Parathyroid adenoma (tissue), 2 donors: ENCODE data around the gene PRR14L.

Experiments used
- H2AFZ ChIP-seq: fragments of 300-600 bp; sonication (generic); one replicate; pipeline ENCODE4 v1.7.0; 2017; ENCODE audit warnings: antibody characterized with exemption, mild to moderate bottlenecking
- H3K27ac ChIP-seq: fragments of 300-600 bp; sonication (generic); one replicate; pipeline ENCODE4 v1.7.0; 2017
- H3K27me3 ChIP-seq: fragments of 300-600 bp; sonication (generic); one replicate; pipeline ENCODE4 v1.7.0; 2017; ENCODE audit warnings: low read length; ENCODE audit not compliant: control insufficient read depth, insufficient read depth
- H3K36me3 ChIP-seq: fragments of 300-600 bp; sonication (generic); one replicate; pipeline ENCODE4 v1.7.0; 2017; ENCODE audit warnings: low read length; ENCODE audit not compliant: control insufficient read depth, insufficient read depth
- H3K4me1 ChIP-seq: fragments of 300-600 bp; sonication (generic); one replicate; pipeline ENCODE4 v1.7.0; 2017; ENCODE audit warnings: control low read depth
- H3K4me2 ChIP-seq: fragments of 300-600 bp; sonication (generic); one replicate; pipeline ENCODE4 v1.7.0; 2017; ENCODE audit warnings: low read length
- H3K4me3 ChIP-seq: fragments of 300-600 bp; sonication (generic); one replicate; pipeline ENCODE4 v1.7.0; 2017; ENCODE audit warnings: low read depth, low read length
- H3K79me2 ChIP-seq: fragments of 300-600 bp; sonication (generic); one replicate; pipeline ENCODE4 v1.7.0; 2017; ENCODE audit warnings: control low read depth
- H3K9ac ChIP-seq: fragments of 300-600 bp; sonication (generic); one replicate; pipeline ENCODE4 v1.7.0; 2017; ENCODE audit warnings: mild to moderate bottlenecking
- H3K9me3 ChIP-seq: fragments of 300-600 bp; sonication (generic); one replicate; pipeline ENCODE4 v1.7.0; 2017; ENCODE audit warnings: low read length; ENCODE audit not compliant: control insufficient read depth
- TF ChIP-seq, protein P1 (sequence below): fragments of 300-600 bp; sonication (generic); IDR thresholded peaks from one replicate; pipeline ENCODE4 v1.7.0; 2017; ENCODE audit warnings: antibody characterized with exemption, mild to moderate bottlenecking
- donor health status: primary hyperparathyroidism.

Gene PRR14L

DNA sequence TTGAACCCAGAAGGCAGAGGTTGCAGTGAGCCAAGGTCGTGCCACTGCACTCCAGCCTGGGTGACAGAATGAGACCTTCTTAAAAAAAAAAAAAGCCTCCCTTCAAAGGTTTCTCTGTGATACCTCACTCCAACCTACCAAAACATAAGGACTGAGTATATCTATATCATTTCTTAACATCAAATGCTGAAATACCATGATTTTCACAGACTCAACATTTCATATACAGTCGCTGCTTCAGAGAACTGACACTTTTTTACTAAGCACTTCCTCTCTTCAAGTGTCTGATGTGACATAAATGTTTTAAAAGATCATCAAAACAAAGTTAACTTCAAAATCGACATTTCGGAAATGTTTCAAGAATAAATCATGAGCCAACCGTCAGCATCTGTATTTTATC, 12.0 kb downstream of the PRR14L start:
- Histone ChIP-seq H3K4me2 (no peak overlapping the region), H3K9me3 (no peaks in the 10 kb centered on the region), H3K27me3 (no peaks in the 10 kb centered on the region), H3K36me3 (no peaks in the 10 kb centered on the region), H2AFZ (no peak overlapping the region), H3K4me1 (peaks cover 2% of the 10 kb centered on the region), H3K79me2 (peaks cover 22% of the 10 kb centered on the region), H3K9ac (no peak overlapping the region), H3K27ac (no peak overlapping the region), H3K4me3 (no peak overlapping the region)
- TF ChIP-seq, protein P1, sequence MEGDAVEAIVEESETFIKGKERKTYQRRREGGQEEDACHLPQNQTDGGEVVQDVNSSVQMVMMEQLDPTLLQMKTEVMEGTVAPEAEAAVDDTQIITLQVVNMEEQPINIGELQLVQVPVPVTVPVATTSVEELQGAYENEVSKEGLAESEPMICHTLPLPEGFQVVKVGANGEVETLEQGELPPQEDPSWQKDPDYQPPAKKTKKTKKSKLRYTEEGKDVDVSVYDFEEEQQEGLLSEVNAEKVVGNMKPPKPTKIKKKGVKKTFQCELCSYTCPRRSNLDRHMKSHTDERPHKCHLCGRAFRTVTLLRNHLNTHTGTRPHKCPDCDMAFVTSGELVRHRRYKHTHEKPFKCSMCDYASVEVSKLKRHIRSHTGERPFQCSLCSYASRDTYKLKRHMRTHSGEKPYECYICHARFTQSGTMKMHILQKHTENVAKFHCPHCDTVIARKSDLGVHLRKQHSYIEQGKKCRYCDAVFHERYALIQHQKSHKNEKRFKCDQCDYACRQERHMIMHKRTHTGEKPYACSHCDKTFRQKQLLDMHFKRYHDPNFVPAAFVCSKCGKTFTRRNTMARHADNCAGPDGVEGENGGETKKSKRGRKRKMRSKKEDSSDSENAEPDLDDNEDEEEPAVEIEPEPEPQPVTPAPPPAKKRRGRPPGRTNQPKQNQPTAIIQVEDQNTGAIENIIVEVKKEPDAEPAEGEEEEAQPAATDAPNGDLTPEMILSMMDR = no peak

- TF ChIP-seq, protein P1 = no peak
- no peaks in the 10 kb centered on the region for H3K9me3 ChIP-seq
- no peak overlapping the region for H3K4me3 ChIP-seq
- H3K4me1 ChIP-seq = peaks cover 2% of the 10 kb centered on the region
- H3K4me2 ChIP-seq = no peak overlapping the region
- no peaks in the 10 kb centered on the region for H3K36me3 ChIP-seq
- no peaks in the 10 kb centered on the region for H3K27me3 ChIP-seq
- no peak overlapping the region for H3K9ac ChIP-seq
- peaks cover 17% of the 10 kb centered on the region for H3K79me2 ChIP-seq
- no peak overlapping the region for H2AFZ ChIP-seq
- no peak overlapping the region for H3K27ac ChIP-seq
These were observed 13.5 kb downstream of the PRR14L start for GRCh38 chr22:31736458-31736857.

DNA sequence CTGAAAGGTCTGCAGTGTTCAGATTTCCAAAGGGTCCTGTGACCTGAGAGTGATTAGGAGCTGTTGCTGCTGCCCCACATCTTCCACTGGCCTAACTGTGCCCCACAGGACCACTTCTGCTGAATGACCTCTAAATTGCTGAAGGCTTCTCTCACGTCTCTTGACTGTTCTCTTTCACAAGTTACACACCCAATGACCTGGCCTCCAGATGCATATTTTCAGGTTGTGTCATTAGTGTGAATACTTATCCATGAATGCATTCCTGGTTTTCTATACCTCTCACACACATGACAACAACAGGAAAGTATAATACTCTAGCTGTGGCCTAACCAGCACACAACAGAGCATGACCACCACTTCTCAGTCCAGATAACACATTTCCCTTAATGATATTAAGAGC, 15.4 kb downstream of the PRR14L start:
- peaks cover 17% of the 10 kb centered on the region for H3K79me2 ChIP-seq
- H3K4me2 ChIP-seq = no peak overlapping the region
- H2AFZ ChIP-seq = no peak overlapping the region
- TF ChIP-seq, protein P1 = no peak
- H3K4me1 ChIP-seq = no peaks in the 10 kb centered on the region
- H3K27me3 ChIP-seq = no peaks in the 10 kb centered on the region
- H3K4me3 ChIP-seq = no peak overlapping the region
- H3K27ac ChIP-seq = no peak overlapping the region
- H3K9ac ChIP-seq = no peak overlapping the region
- H3K36me3 ChIP-seq = no peaks in the 10 kb centered on the region
- no peaks in the 10 kb centered on the region for H3K9me3 ChIP-seq

DNA sequence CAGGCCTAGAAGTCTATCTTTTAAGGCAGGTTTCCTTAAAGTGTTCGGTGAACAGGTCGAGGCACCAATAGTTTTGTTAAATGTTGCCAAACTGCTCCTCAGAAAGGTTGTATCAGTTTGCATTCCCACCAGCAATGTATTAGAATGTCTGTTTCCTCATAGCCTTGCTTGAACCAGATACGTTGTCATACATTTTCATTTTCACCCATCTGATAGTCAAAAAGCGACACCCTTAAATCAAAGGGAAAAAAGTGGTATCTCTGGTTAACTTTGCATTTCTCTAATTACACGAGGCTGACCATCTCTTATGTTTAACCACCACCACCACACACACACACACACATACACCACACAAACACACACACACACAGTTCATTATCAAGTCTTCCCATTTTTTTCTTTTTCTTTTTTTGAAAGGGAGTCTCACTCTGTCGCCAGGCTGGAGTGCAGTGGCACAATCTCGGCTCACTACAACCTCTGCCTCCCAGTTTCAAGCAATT, 16.3 kb downstream of the PRR14L start:
- no peak overlapping the region for H3K9ac ChIP-seq
- H3K79me2 ChIP-seq = peaks cover 17% of the 10 kb centered on the region
- no peak overlapping the region for H3K4me2 ChIP-seq
- H3K9me3 ChIP-seq = no peaks in the 10 kb centered on the region
- TF ChIP-seq, protein P1 = no peak
- H3K27ac ChIP-seq = no peak overlapping the region
- H3K27me3 ChIP-seq = no peaks in the 10 kb centered on the region
- H3K36me3 ChIP-seq = no peaks in the 10 kb centered on the region
- no peaks in the 10 kb centered on the region for H3K4me1 ChIP-seq
- no peak overlapping the region for H3K4me3 ChIP-seq
- no peak overlapping the region for H2AFZ ChIP-seq

GRCh38 chr22:31732089-31732829, 17.7 kb downstream of the PRR14L start:
- Histone ChIP-seq H3K27ac (no peak overlapping the region), H3K36me3 (no peaks in the 10 kb centered on the region), H3K79me2 (peaks cover 17% of the 10 kb centered on the region), H3K4me3 (no peak overlapping the region), H3K4me2 (no peak overlapping the region), H2AFZ (no peak overlapping the region), H3K9ac (no peak overlapping the region), H3K9me3 (no peaks in the 10 kb centered on the region), H3K4me1 (no peaks in the 10 kb centered on the region), H3K27me3 (no peaks in the 10 kb centered on the region)
- TF ChIP-seq, protein P1 = no peak
